ENCODE results near the gene OR13A1. TPM values are rescaled to one million over a fixed set of nuclear protein-coding genes. Genes with fewer than 3 reads are reported as not detected.
"Not testable (repeated sequence)": the region's sequence is repeated elsewhere in the genome, so short reads cannot be mapped to it uniquely, and the experiment has no call there.

OR13A1 gene
- total RNA-seq, 1 donor from 2014 or later: not detected

DNA sequence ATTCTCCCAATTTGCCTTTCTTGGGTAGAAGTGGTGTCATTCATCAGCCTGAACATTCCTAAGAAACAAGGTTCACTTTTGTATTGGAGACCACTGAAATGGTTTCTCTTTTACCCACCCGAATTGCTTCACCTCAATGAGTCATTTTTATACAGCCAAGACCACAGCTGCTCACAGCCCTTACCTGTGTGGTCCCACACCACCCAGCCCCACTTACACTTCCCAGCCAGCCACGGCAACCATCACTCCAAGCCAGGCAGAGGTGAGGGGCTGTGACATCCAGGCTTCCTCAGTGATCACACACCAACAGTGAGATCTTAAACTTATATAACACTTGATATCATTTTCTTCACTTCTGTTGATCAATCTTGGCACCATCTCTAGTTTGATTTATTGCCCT lies 20.7 kb downstream of the OR13A1 start:
- no peak for DNase-seq (ENCODE audit: low read depth)
- TF ChIP-seq, protein P1, sequence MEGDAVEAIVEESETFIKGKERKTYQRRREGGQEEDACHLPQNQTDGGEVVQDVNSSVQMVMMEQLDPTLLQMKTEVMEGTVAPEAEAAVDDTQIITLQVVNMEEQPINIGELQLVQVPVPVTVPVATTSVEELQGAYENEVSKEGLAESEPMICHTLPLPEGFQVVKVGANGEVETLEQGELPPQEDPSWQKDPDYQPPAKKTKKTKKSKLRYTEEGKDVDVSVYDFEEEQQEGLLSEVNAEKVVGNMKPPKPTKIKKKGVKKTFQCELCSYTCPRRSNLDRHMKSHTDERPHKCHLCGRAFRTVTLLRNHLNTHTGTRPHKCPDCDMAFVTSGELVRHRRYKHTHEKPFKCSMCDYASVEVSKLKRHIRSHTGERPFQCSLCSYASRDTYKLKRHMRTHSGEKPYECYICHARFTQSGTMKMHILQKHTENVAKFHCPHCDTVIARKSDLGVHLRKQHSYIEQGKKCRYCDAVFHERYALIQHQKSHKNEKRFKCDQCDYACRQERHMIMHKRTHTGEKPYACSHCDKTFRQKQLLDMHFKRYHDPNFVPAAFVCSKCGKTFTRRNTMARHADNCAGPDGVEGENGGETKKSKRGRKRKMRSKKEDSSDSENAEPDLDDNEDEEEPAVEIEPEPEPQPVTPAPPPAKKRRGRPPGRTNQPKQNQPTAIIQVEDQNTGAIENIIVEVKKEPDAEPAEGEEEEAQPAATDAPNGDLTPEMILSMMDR (conservative IDR thresholded peaks at IDR 0.05; ENCODE audit: low read depth, low read length): no peak
- no peak overlapping the region for H3K4me3 ChIP-seq (ENCODE audit: low read depth, low read length)

DNA sequence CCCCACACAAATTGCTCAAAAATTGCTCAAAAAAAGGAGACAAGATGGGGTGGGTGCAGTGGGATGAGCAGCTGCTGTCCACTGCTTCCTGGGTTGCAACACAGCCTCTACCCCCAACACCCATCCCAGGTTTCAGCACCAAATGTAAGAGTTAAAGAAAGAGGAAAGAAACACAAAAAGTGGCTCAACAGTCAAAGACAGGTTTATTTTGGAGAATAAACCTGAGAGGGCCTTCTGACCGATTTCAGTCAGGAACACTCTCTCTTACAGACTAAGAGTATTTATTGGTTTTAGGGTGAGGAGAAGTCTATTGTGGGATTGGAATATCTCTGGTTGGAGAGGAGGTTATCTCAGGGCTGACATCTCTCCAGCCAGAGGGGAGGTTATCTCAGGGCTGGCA lies 28.4 kb downstream of the OR13A1 start:
- DNase-seq (ENCODE audit: low read depth): no peak
- no peak overlapping the region for H3K4me3 ChIP-seq (ENCODE audit: low read depth, low read length)
- TF ChIP-seq, protein P1 (conservative IDR thresholded peaks at IDR 0.05; ENCODE audit: low read depth, low read length): no peak

DNA sequence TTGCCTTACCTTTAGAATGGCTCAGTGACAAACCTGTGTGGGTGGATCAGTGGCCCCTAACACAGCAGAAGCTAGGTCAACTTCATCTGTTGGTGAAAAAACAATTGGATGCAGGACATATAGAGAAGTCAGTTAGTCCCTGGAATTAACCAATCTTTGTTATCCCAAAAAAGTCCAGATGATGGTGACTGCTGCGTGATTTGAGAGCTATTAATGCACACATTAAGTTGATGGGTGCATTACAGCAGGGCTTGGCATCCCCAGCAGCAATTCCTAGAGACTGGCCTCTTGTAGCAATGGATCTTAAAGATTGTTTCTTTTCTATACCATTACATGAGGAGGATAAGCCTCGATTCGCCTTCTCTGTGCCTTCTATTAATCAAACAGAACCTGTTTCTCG lies 33.3 kb downstream of the OR13A1 start:
- TF ChIP-seq, protein P1 (conservative IDR thresholded peaks at IDR 0.05; ENCODE audit: low read depth, low read length): no peak
- H3K4me3 ChIP-seq (ENCODE audit: low read depth, low read length): no peak overlapping the region
- no peak for DNase-seq (ENCODE audit: low read depth)

DNA sequence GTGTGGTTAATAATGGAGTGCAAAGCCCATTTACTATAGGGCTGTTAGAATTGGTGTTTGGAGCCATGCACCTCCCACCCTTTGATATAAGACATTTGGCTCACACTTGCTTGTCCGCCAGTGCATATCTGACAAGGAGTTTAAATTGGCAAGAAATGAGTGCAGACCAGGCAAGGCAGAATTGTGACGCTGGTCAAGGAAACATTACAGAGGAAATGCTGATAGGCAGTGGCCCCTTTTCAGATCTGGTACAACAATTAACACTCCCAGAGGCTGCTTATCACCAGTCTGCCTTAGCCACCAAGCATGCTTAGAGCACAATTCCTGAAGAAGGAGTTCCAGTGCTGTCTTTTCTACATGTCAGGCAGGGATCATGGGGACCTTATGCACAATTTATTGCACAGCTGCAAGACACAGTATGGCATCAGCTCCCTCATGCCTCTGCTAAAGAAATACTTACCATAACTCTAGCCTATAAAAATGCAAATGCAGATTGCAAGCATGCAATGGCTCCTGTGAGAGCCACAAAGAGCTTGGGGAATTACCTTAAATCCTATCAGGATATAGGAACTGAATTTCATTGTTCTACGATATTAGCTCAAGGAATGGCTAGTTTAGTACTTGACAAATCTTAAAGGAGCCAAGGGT lies 35.2 kb downstream of the OR13A1 start:
- TF ChIP-seq, protein P1 (conservative IDR thresholded peaks at IDR 0.05; ENCODE audit: low read depth, low read length): no peak
- no peak for DNase-seq (ENCODE audit: low read depth)

DNA sequence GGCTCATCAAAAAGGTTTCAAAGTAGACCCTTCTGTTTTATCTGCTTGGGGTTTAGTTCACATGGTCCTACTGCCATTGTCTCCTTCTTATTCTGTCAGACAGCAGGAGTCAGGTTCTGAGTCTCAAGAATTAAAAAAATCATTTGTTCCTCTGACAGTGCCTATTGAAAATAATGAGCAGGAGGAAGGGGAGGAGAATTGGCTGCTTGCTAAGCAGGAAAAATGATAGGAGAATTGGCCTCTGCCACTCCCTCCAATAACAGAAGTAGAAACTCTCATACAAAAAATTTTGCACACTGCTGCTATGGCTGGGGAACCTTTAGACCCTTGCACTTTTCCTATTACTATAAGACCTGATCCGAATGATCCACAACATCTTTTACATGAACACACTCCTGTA lies 35.7 kb downstream of the OR13A1 start:
- no peak overlapping the region for H3K4me3 ChIP-seq (ENCODE audit: low read depth, low read length)
- no peak for DNase-seq (ENCODE audit: low read depth)
- TF ChIP-seq, protein P1 (conservative IDR thresholded peaks at IDR 0.05; ENCODE audit: low read depth, low read length): no peak

More for the DNA sequence above, 35.2 kb downstream of the OR13A1 start:
- no peak overlapping the region for H3K4me3 ChIP-seq (ENCODE audit: low read depth, low read length)

DNA sequence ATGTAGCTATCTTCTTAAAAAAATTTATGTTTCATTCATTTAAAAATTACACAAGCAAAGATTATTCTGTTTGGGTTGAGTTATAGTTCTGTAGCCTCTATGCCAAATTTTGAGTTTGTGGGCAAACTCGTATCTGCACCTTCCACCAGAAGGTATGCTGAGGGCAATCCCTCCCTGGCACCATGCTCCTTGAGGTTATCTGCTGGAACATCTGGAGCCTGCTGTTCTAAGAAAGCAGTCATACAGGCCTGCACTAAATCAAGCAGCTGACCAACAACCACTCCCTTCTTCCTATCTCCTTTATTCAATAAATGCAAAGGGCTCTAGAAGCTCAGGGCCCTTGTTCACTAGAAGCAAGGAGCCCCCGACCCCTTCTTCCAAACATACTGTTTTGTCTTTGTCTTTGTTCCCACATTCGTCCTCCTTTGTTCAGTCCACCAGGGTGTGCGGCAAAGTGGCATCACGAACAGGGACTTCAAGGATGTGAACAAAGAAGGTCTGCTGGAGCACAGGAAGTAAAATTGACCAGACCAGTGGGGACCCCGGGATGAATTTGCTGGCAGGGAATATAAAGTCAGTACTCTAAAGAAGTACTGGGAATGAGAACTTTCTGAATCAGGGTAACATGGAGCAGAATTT lies 36.4 kb downstream of the OR13A1 start:
- DNase-seq (ENCODE audit: low read depth): no peak
- TF ChIP-seq, protein P1 (conservative IDR thresholded peaks at IDR 0.05; ENCODE audit: low read depth, low read length): no peak
- H3K4me3 ChIP-seq (ENCODE audit: low read depth, low read length): no peak overlapping the region

DNA sequence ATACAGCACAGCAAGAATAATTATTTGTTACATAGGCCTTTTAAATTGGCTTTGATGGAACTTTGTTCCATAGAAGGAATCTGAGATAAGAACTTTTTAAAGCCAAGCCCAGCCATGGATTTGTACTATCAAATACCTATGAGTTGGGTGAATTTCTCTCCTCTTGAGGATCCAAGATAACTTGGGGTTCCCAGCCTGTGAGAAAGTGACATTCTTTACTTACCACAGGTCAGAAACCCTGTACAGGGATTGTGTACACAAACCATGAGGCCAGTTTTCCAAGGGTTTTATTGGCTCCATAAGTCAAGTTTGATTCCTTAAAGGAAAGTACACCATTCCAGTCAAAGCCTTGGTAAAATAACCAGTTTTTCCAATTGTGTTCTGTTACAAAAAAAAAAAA lies 39.3 kb downstream of the OR13A1 start:
- not testable (repeated sequence) for H3K4me3 ChIP-seq (ENCODE audit: low read depth, low read length); DNase-seq (ENCODE audit: low read depth)
